H9 (cell line): ENCODE results near the gene RAB11B. TPM values are rescaled to one million over a fixed set of nuclear protein-coding genes. Genes with fewer than 3 reads are reported as not detected.

Source experiments
- DNase-seq: peaks from one replicate; pipeline ENCODE4 v3.0.0-alpha.2; 2017
- H2AFZ ChIP-seq: one replicate; pipeline ENCODE4 v1.6.1; 2013; ENCODE audit warnings: mild to moderate bottlenecking, low read length, control low read depth, moderate library complexity
- H2AK5ac ChIP-seq: 2 replicates; pipeline ENCODE4 v1.6.1; 2013; ENCODE audit warnings: low read length, control low read depth, mixed read lengths; ENCODE audit not compliant: insufficient read length
- H2BK120ac ChIP-seq: one replicate; pipeline ENCODE4 v1.6.1; 2013; ENCODE audit warnings: low read depth, mild to moderate bottlenecking, low read length, control low read depth, inconsistent platforms; ENCODE audit not compliant: poor library complexity, severe bottlenecking
- H2BK12ac ChIP-seq: 2 replicates; pipeline ENCODE4 v1.6.1; 2013; ENCODE audit warnings: low read length, control low read depth, mixed read lengths, low read depth; ENCODE audit not compliant: insufficient read length
- H2BK15ac ChIP-seq: 2 replicates; pipeline ENCODE4 v1.6.1; 2013; ENCODE audit warnings: low read depth, low read length, control low read depth
- H2BK20ac ChIP-seq: one replicate; pipeline ENCODE4 v1.6.1; 2013; ENCODE audit warnings: low read depth, mild to moderate bottlenecking, low read length, control low read depth, inconsistent platforms; ENCODE audit not compliant: poor library complexity, severe bottlenecking
- H2BK5ac ChIP-seq: 2 replicates; pipeline ENCODE4 v1.6.1; 2013; ENCODE audit warnings: low read length, control low read depth, mixed read lengths; ENCODE audit not compliant: insufficient read length
- H3K14ac ChIP-seq: 2 replicates; pipeline ENCODE4 v1.6.1; 2013; ENCODE audit warnings: low read length, control low read depth; ENCODE audit not compliant: insufficient read depth
- H3K18ac ChIP-seq: 2 replicates; pipeline ENCODE4 v1.6.1; 2013; ENCODE audit warnings: low read depth, mild to moderate bottlenecking, mixed read lengths, low read length, control low read depth; ENCODE audit not compliant: insufficient read length
- H3K23ac ChIP-seq: 2 replicates; pipeline ENCODE4 v1.6.1; 2013; ENCODE audit warnings: low read length, control low read depth, mixed read lengths, low read depth; ENCODE audit not compliant: insufficient read length
- H3K23me2 ChIP-seq: 2 replicates; pipeline ENCODE4 v1.6.1; 2013; ENCODE audit warnings: low read depth, mild to moderate bottlenecking, mixed read lengths, low read length, control low read depth; ENCODE audit not compliant: insufficient read length, poor library complexity, severe bottlenecking
- H3K27ac ChIP-seq: 2 replicates; pipeline ENCODE4 v1.5.1; 2013; ENCODE audit warnings: low read length, control low read depth, mixed read lengths, low read depth; ENCODE audit not compliant: insufficient read length
- H3K27me3 ChIP-seq: 2 replicates; pipeline ENCODE4 v1.6.1; 2013; ENCODE audit warnings: low read length, control low read depth, inconsistent platforms; ENCODE audit not compliant: insufficient read depth
- H3K4ac ChIP-seq: 2 replicates; pipeline ENCODE4 v1.6.1; 2013; ENCODE audit warnings: low read depth, mild to moderate bottlenecking, control low read depth, inconsistent platforms, low read length, moderate library complexity
- H3K4me1 ChIP-seq: 2 replicates; pipeline ENCODE4 v1.6.1; 2013; ENCODE audit warnings: low read length, control low read depth, inconsistent platforms; ENCODE audit not compliant: insufficient read depth
- H3K4me2 ChIP-seq: 2 replicates; pipeline ENCODE4 v1.6.1; 2013; ENCODE audit warnings: low read length, control low read depth, mixed read lengths; ENCODE audit not compliant: insufficient read length, insufficient read depth
- H3K56ac ChIP-seq: 2 replicates; pipeline ENCODE4 v1.6.1; 2013; ENCODE audit warnings: low read depth, mild to moderate bottlenecking, mixed read lengths, low read length, control low read depth; ENCODE audit not compliant: insufficient read length
- H3K79me1 ChIP-seq: 2 replicates; pipeline ENCODE4 v1.6.1; 2013; ENCODE audit warnings: low read depth, mild to moderate bottlenecking, moderate library complexity, low read length, control low read depth, inconsistent platforms; ENCODE audit not compliant: insufficient read depth, poor library complexity, severe bottlenecking
- H3K79me2 ChIP-seq: 2 replicates; pipeline ENCODE4 v1.6.1; 2013; ENCODE audit warnings: low read length, control low read depth, inconsistent platforms; ENCODE audit not compliant: insufficient read depth
- H3K9ac ChIP-seq: 2 replicates; pipeline ENCODE4 v1.6.1; 2013; ENCODE audit warnings: low read length, control low read depth, mixed read lengths; ENCODE audit not compliant: insufficient read length; ENCODE audit errors: extremely low read depth
- H3K9me3 ChIP-seq: one replicate; pipeline ENCODE4 v1.6.1; 2013; ENCODE audit warnings: low read depth, low read length, inconsistent platforms; ENCODE audit not compliant: control insufficient read depth
- H3T11ph ChIP-seq: one replicate; pipeline ENCODE4 v1.6.1; 2013; ENCODE audit warnings: mild to moderate bottlenecking, low read length, control low read depth, inconsistent platforms
- H4K20me1 ChIP-seq: one replicate; pipeline ENCODE4 v1.6.1; 2013; ENCODE audit not compliant: control insufficient read depth, insufficient read length, insufficient read depth
- H4K5ac ChIP-seq: 2 replicates; pipeline ENCODE4 v1.6.1; 2013; ENCODE audit warnings: low read depth, mild to moderate bottlenecking, mixed read lengths, low read length, control low read depth; ENCODE audit not compliant: insufficient read length
- H4K8ac ChIP-seq: replicated peaks from 2 replicates; pipeline ENCODE4 v1.6.1; 2013; ENCODE audit warnings: low read length, control low read depth, mixed read lengths, low read depth; ENCODE audit not compliant: insufficient read length
- H4K91ac ChIP-seq: 2 replicates; pipeline ENCODE4 v1.6.1; 2013; ENCODE audit warnings: low read depth, mild to moderate bottlenecking, moderate library complexity, mixed read lengths, low read length, control low read depth; ENCODE audit not compliant: insufficient read length
- H3K27ac Mint-ChIP-seq, 3 experiments: 2 replicates in 2 of 3; 3 replicates in 1 of 3; pipeline ENCODE4 v1.8.0; 2020 to 2021; ENCODE audit warnings: mixed read lengths in 3 of 3, mild to moderate bottlenecking in 1 of 3, moderate library complexity in 1 of 3
- H3K27me3 Mint-ChIP-seq: 2 replicates; pipeline ENCODE4 v1.8.0; 2021; ENCODE audit warnings: low read depth, mild to moderate bottlenecking, moderate library complexity, mixed read lengths
- H3K36me3 Mint-ChIP-seq, 3 experiments: 2 replicates in 2 of 3; 3 replicates in 1 of 3; pipeline ENCODE4 v1.8.0; 2020 to 2021; ENCODE audit warnings: low read depth in 3 of 3, mixed read lengths in 3 of 3; ENCODE audit not compliant: insufficient read depth in 1 of 3
- H3K4me1 Mint-ChIP-seq, 2 experiments: 2 replicates each; pipeline ENCODE4 v1.8.0; 2020; ENCODE audit warnings: mixed read lengths in 2 of 2
- H3K4me3 Mint-ChIP-seq, 2 experiments: 2 replicates in 1 of 2; 3 replicates in 1 of 2; pipeline ENCODE4 v1.8.0; 2020 to 2021; ENCODE audit warnings: mild to moderate bottlenecking in 2 of 2, mixed read lengths in 2 of 2, moderate library complexity in 1 of 2
- H3K9me3 Mint-ChIP-seq, 2 experiments: 2 replicates in 1 of 2; 3 replicates in 1 of 2; pipeline ENCODE4 v1.8.0; 2020; ENCODE audit warnings: mild to moderate bottlenecking in 2 of 2, mixed read lengths in 2 of 2, moderate library complexity in 1 of 2
- CTCF ChIP-seq: fragments of 200-600 bp; sonication (generic); conservative IDR thresholded peaks from 3 replicates; pipeline ENCODE4 v1.8.0; 2021; ENCODE audit warnings: antibody characterized with exemption, mild to moderate bottlenecking
- WGBS: extraction: QIAGEN DNeasy Blood & Tissue Kit; methylation state at CpG from one replicate; pipeline ENCODE4 v1.1.7; 2013; ENCODE audit warnings: missing lambda C conversion rate, low lambda C conversion rate, mixed read lengths; ENCODE audit not compliant: insufficient read length; ENCODE audit errors: extremely low coverage; 5-methylcytosine and 5-hydroxymethylcytosine counted together
- total RNA-seq: library from RNA; stranded (reverse); gene quantifications from 2 replicates; pipeline ENCODE4 v1.2.1, GENCODE V29; 2021

The RAB11B gene
- total RNA-seq, 1 experiment from 2014 or later: 106 TPM

DNA sequence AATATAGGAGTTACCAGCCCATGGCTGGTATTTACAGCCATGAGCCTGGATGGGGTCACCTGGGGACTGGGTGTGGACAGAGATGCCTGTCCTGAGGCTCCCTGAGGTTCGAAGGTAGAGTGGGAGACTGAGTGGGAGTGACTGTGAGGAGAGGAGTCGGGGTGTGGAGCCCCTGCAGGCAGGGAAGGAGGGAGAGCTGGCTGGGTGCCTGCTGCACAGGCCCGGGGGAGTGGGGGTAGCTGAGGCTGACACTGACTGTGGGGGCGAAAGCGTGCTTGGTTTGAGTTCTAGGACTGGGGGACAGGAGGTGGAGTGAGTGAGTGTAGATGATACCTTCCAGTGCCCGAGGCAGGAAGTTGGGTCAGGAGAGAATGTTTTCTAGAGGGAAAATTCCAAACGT is 7.1 kb downstream of the RAB11B start:
- no peaks in the 10 kb centered on the region for H3K9me3 ChIP-seq
- no peaks in the 10 kb centered on the region for H3K23me2 ChIP-seq
- DNase-seq: no peak
- H3K56ac ChIP-seq: no peak overlapping the region
- no peak overlapping the region for H3K23ac ChIP-seq
- TF ChIP-seq CTCF: no peak
- H3K4ac ChIP-seq: no peak overlapping the region
- H3K27me3 ChIP-seq: no peaks in the 10 kb centered on the region
- no peak overlapping the region for H4K5ac ChIP-seq
- Mint-ChIP-seq H3K36me3 (peaks cover 10 to 22% (median 17%) of the 10 kb centered on the region in 3 experiments; a peak in 6 of 7 replicates), H3K4me3 (no peak overlapping the region), H3K9me3 (no peaks in the 10 kb centered on the region; a peak in 1 of 5 replicates), H3K27ac (peak overlapping the region; percentile 34 to 97 (median 69); a peak in 5 of 7 replicates), H3K27me3 (no peaks in the 10 kb centered on the region), H3K4me1 (peaks cover 9 to 10% of the 10 kb centered on the region in 2 experiments)
- no peak overlapping the region for H3K9ac ChIP-seq
- no peak overlapping the region for H2BK15ac ChIP-seq
- peaks cover 3% of the 10 kb centered on the region; the same call in 1 of the 2 replicates for H3K79me2 ChIP-seq
- H4K8ac ChIP-seq: no peak overlapping the region
- H4K20me1 ChIP-seq: no peaks in the 10 kb centered on the region
- H3K18ac ChIP-seq: no peak overlapping the region
- H4K91ac ChIP-seq: no peak overlapping the region
- no peak overlapping the region for H2AK5ac ChIP-seq
- H3T11ph ChIP-seq: no peak overlapping the region
- no peaks in the 10 kb centered on the region for H3K4me1 ChIP-seq
- H3K79me1 ChIP-seq: peaks cover 6% of the 10 kb centered on the region
- no peak overlapping the region for H2BK120ac ChIP-seq
- no peak overlapping the region for H2BK12ac ChIP-seq
- WGBS: no CpG with 5 or more reads among the region's 7 CpGs
- H2AFZ ChIP-seq: no peak overlapping the region
- no peak overlapping the region for H3K14ac ChIP-seq
- no peak overlapping the region for H3K4me2 ChIP-seq
- no peak overlapping the region for H2BK5ac ChIP-seq
- H2BK20ac ChIP-seq: no peak overlapping the region
- no peak overlapping the region for H3K27ac ChIP-seq
